ENCODE results near the gene ZNF205. TPM values are rescaled to one million over a fixed set of nuclear protein-coding genes. Genes with fewer than 3 reads are reported as not detected.

ZNF205 gene
- total and polyA plus RNA-seq, 2 of the 13 experiments (the other 11 are each of a cell fraction or from before 2014, with no cell fraction given) = 5.8 to 10.2 TPM

DNA sequence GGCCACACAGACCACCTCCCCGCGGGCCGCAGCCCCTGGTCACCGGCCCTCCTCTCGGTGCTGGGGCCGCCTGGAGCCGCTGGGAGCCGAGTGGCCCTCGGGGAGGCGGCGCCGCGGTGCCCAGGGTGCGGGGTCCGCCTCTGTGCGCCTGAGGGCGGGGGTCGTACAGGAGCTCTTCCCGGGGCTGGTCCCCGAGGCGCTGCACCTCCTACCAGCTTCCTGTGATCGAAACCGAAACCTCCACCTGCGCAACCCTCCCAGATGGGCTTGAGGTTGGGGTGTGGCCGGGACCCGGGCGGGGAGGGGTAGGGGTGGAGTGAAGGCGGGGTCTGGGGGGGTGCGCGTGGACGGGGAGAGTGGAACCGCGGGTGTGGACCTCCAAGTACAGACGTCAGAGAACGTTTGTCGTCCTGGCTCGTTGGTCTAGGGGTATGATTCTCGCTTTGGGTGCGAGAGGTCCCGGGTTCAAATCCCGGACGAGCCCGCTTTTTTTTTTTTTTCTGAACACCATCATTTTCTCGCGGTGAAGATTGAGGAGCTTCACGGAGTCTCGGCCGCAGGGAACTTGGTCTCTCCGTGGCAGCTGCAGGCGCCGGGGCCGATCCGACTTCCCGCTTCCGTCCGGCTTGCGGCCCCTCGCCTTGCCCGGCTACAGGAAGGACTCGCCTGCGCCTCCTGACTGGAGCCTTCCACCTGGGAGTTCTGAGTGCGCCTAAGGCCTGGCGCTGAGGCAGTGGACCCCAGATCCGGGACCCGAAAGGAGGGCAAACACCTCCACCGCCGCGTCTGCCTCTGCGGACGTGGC is 46.3 kb downstream of the ZNF205 start (continued):
- TF ChIP-seq, protein P1, sequence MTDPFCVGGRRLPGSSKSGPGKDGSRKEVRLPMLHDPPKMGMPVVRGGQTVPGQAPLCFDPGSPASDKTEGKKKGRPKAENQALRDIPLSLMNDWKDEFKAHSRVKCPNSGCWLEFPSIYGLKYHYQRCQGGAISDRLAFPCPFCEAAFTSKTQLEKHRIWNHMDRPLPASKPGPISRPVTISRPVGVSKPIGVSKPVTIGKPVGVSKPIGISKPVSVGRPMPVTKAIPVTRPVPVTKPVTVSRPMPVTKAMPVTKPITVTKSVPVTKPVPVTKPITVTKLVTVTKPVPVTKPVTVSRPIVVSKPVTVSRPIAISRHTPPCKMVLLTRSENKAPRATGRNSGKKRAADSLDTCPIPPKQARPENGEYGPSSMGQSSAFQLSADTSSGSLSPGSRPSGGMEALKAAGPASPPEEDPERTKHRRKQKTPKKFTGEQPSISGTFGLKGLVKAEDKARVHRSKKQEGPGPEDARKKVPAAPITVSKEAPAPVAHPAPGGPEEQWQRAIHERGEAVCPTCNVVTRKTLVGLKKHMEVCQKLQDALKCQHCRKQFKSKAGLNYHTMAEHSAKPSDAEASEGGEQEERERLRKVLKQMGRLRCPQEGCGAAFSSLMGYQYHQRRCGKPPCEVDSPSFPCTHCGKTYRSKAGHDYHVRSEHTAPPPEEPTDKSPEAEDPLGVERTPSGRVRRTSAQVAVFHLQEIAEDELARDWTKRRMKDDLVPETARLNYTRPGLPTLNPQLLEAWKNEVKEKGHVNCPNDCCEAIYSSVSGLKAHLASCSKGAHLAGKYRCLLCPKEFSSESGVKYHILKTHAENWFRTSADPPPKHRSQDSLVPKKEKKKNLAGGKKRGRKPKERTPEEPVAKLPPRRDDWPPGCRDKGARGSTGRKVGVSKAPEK (CRISPR knock-in tag; IDR thresholded peaks at IDR 0.05; ENCODE audit: borderline replicate concordance) = 0 out of 2 replicates have a peak, but pooled peaks have one; percentile 63
- TF ChIP-seq, protein P2, sequence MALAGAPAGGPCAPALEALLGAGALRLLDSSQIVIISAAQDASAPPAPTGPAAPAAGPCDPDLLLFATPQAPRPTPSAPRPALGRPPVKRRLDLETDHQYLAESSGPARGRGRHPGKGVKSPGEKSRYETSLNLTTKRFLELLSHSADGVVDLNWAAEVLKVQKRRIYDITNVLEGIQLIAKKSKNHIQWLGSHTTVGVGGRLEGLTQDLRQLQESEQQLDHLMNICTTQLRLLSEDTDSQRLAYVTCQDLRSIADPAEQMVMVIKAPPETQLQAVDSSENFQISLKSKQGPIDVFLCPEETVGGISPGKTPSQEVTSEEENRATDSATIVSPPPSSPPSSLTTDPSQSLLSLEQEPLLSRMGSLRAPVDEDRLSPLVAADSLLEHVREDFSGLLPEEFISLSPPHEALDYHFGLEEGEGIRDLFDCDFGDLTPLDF (CRISPR knock-in tag; IDR thresholded peaks at IDR 0.05) = no peak
- TF ChIP-seq ZNF317 (CRISPR knock-in tag; IDR thresholded peaks at IDR 0.05) (no peak), MYC (CRISPR knock-in tag; IDR thresholded peaks at IDR 0.05; ENCODE audit: borderline replicate concordance) (peak; percentile 58; the same call in 1 of the 2 replicates), NFIC (IDR thresholded peaks at IDR 0.05; ENCODE audit: low read length) (no peak), ARNT2 (CRISPR knock-in tag; IDR thresholded peaks at IDR 0.05; ENCODE audit: low read depth) (no peak), NAIF1 (CRISPR knock-in tag; IDR thresholded peaks at IDR 0.05; ENCODE audit: borderline replicate concordance) (peak; percentile 67; the same call in 1 of the 2 replicates), SOX6 (IDR thresholded peaks at IDR 0.05) (no peak), SOX6 (CRISPR knock-in tag; IDR thresholded peaks at IDR 0.05) (peak; percentile 12; the same call in 1 of the 2 replicates), SUZ12 (IDR thresholded peaks at IDR 0.05; ENCODE audit: low read depth, low read length) (no peak), ZIK1 (CRISPR knock-in tag; IDR thresholded peaks at IDR 0.05; ENCODE audit: borderline replicate concordance, low read depth) (no peak), KDM2A (CRISPR knock-in tag; IDR thresholded peaks at IDR 0.05; ENCODE audit: borderline replicate concordance, low read depth) (peak; percentile 71), RNF2 (conservative IDR thresholded peaks at IDR 0.05; ENCODE audit: low read depth) (no peak)
- TF ChIP-seq, protein P3, sequence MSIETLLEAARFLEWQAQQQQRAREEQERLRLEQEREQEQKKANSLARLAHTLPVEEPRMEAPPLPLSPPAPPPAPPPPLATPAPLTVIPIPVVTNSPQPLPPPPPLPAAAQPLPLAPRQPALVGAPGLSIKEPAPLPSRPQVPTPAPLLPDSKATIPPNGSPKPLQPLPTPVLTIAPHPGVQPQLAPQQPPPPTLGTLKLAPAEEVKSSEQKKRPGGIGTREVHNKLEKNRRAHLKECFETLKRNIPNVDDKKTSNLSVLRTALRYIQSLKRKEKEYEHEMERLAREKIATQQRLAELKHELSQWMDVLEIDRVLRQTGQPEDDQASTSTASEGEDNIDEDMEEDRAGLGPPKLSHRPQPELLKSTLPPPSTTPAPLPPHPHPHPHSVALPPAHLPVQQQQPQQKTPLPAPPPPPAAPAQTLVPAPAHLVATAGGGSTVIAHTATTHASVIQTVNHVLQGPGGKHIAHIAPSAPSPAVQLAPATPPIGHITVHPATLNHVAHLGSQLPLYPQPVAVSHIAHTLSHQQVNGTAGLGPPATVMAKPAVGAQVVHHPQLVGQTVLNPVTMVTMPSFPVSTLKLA (IDR thresholded peaks at IDR 0.05) = no peak; the same call in 1 of the 2 replicates
- TF ChIP-seq, protein P4, sequence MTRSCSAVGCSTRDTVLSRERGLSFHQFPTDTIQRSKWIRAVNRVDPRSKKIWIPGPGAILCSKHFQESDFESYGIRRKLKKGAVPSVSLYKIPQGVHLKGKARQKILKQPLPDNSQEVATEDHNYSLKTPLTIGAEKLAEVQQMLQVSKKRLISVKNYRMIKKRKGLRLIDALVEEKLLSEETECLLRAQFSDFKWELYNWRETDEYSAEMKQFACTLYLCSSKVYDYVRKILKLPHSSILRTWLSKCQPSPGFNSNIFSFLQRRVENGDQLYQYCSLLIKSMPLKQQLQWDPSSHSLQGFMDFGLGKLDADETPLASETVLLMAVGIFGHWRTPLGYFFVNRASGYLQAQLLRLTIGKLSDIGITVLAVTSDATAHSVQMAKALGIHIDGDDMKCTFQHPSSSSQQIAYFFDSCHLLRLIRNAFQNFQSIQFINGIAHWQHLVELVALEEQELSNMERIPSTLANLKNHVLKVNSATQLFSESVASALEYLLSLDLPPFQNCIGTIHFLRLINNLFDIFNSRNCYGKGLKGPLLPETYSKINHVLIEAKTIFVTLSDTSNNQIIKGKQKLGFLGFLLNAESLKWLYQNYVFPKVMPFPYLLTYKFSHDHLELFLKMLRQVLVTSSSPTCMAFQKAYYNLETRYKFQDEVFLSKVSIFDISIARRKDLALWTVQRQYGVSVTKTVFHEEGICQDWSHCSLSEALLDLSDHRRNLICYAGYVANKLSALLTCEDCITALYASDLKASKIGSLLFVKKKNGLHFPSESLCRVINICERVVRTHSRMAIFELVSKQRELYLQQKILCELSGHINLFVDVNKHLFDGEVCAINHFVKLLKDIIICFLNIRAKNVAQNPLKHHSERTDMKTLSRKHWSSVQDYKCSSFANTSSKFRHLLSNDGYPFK (CRISPR knock-in tag; IDR thresholded peaks at IDR 0.05; ENCODE audit: borderline replicate concordance) = peak; percentile 36; the same call in 1 of the 2 replicates
- TF ChIP-seq, protein P5, sequence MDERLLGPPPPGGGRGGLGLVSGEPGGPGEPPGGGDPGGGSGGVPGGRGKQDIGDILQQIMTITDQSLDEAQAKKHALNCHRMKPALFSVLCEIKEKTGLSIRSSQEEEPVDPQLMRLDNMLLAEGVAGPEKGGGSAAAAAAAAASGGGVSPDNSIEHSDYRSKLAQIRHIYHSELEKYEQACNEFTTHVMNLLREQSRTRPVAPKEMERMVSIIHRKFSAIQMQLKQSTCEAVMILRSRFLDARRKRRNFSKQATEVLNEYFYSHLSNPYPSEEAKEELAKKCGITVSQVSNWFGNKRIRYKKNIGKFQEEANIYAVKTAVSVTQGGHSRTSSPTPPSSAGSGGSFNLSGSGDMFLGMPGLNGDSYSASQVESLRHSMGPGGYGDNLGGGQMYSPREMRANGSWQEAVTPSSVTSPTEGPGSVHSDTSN (CRISPR knock-in tag; IDR thresholded peaks at IDR 0.05) = no peak
- TF ChIP-seq, protein P6, sequence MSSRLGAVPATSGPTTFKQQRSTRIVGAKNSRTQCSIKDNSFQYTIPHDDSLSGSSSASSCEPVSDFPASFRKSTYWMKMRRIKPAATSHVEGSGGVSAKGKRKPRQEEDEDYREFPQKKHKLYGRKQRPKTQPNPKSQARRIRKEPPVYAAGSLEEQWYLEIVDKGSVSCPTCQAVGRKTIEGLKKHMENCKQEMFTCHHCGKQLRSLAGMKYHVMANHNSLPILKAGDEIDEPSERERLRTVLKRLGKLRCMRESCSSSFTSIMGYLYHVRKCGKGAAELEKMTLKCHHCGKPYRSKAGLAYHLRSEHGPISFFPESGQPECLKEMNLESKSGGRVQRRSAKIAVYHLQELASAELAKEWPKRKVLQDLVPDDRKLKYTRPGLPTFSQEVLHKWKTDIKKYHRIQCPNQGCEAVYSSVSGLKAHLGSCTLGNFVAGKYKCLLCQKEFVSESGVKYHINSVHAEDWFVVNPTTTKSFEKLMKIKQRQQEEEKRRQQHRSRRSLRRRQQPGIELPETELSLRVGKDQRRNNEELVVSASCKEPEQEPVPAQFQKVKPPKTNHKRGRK (CRISPR knock-in tag; IDR thresholded peaks at IDR 0.05) = peak; percentile 99

Data from HepG2 (cell line).